Hepatocyte (in vitro differentiated cells): ENCODE measurements around the gene MEOX1.

Experiments
- EZH2 ChIP-seq: fragments of 200-600 bp; sonication (generic); IDR thresholded peaks from 2 replicates; pipeline ENCODE4 v1.6.1; 2016; ENCODE audit warnings: antibody characterized with exemption, mild to moderate bottlenecking, borderline replicate concordance
- EZH2phosphoT487 ChIP-seq: fragments of 200-600 bp; sonication (generic); IDR thresholded peaks from one replicate; pipeline ENCODE4 v1.6.1; 2018; ENCODE audit warnings: antibody characterized with exemption, mild to moderate bottlenecking, low read depth, moderate library complexity; ENCODE audit not compliant: unreplicated experiment, severe bottlenecking
- TF ChIP-seq, protein P1 (sequence below): fragments of 200-600 bp; sonication (generic); IDR thresholded peaks from 2 replicates; pipeline ENCODE4 v1.5.1; 2016; ENCODE audit warnings: antibody characterized with exemption, mild to moderate bottlenecking; ENCODE audit not compliant: poor library complexity

DNA sequence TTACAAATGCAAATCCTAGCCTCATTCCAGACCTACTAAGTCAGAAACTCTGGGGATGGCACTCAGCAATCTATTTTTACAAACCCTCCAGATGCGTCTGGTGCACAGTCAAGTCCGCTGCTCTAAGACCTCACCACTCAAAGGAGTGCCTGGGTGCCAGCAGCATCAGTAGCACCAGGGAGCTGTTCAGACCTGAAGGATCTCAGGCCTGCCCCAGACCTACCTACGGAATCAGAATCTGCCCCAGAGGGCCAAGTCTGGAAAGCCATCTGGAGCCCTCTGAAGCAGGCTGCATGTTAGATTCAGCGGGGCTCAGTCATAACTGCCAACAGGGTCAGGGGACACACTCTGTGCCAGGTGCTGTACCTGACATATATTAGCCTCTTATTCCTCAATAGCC lies 17.6 kb downstream of the MEOX1 start:
- TF ChIP-seq, protein P1, sequence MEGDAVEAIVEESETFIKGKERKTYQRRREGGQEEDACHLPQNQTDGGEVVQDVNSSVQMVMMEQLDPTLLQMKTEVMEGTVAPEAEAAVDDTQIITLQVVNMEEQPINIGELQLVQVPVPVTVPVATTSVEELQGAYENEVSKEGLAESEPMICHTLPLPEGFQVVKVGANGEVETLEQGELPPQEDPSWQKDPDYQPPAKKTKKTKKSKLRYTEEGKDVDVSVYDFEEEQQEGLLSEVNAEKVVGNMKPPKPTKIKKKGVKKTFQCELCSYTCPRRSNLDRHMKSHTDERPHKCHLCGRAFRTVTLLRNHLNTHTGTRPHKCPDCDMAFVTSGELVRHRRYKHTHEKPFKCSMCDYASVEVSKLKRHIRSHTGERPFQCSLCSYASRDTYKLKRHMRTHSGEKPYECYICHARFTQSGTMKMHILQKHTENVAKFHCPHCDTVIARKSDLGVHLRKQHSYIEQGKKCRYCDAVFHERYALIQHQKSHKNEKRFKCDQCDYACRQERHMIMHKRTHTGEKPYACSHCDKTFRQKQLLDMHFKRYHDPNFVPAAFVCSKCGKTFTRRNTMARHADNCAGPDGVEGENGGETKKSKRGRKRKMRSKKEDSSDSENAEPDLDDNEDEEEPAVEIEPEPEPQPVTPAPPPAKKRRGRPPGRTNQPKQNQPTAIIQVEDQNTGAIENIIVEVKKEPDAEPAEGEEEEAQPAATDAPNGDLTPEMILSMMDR, result no peak
- TF ChIP-seq EZH2phosphoT487 (no peak), EZH2 (no peak)
